Dermis blood vessel endothelial cell (primary cell): ENCODE data around the gene NME1. TPM values are rescaled to one million over a fixed set of nuclear protein-coding genes. Genes with fewer than 3 reads are reported as not detected.
"Not testable (repeated sequence)": the region's sequence is repeated elsewhere in the genome, so short reads cannot be mapped to it uniquely, and the experiment has no call there.

Experiments
- DNase-seq: peaks from one replicate; pipeline ENCODE4 v3.0.0; 2010
- total RNA-seq: library from RNA; depleted of rRNA; stranded (reverse); fragments of >200 nt; gene quantifications from 2 replicates; pipeline ENCODE4 v1.2.3, GENCODE V29; 2014

Gene NME1
- 100 and 135 TPM in 2 replicates for total RNA-seq

DNA sequence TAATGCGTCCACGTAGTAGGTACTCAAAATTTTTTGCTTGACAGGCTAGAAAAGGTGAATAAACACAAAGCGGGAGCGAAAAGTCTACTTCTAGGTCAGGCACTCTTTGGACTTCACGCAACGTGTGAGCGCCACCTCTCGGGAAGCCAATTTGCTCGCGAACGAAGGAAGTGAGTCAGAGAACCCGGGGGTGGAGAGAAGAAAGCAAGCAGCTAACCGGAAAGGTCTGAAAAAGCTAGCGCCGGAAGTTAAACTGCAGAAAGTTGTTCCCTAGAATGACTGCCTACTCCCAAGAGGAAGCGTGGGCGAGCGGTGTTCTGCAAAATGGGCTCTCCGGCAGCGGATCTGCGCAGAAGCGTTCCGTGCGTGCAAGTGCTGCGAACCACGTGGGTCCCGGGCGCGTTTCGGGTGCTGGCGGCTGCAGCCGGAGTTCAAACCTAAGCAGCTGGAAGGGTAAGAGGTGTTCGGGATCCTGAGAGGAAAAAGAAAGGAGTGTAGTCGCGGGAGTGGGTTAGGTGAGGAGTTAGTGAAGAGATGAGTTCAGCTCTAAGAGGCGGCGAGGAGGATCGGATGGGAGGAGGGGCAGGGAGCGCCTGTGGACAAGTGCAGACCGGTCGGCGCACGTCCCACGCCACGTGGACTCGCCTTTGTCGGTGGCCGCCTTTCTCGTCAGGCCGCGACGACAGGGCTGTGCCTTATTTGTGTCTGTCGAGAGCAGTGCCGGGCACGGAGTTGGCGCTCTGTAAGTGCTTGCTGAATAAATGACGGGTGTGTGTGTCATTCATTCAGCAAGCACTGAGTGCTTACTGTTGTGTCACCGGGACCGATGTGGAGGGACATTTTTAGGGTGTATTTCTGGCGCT, at the start of gene NME1:
Gene NME1, plus strand, starts transcription at position 350 of the 863 bp plus-strand sequence. CDS start 2,096 bp downstream, outside the sequence.
- DNase-seq = peak; percentile 100

DNA sequence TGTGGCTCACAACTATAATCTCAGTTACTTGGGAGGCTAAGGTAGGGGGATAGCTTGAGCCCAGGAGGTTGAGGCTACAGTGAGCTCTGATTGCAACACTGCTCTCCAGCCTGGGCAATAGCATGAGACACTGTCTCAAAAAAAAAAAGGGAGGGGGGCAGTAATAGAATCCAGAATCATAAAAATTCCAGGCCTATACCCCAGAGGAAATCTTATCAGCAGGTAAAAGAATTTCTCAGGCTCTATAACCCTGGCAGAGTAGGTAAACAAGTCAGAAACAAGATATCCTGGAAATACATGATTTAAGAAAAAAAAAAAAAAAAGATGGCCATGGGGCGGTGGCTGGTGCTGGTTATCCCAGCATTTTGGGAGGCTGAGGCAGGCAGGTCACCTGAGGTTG, 45.6 kb upstream of the NME1 start:
- no peak for DNase-seq

DNA sequence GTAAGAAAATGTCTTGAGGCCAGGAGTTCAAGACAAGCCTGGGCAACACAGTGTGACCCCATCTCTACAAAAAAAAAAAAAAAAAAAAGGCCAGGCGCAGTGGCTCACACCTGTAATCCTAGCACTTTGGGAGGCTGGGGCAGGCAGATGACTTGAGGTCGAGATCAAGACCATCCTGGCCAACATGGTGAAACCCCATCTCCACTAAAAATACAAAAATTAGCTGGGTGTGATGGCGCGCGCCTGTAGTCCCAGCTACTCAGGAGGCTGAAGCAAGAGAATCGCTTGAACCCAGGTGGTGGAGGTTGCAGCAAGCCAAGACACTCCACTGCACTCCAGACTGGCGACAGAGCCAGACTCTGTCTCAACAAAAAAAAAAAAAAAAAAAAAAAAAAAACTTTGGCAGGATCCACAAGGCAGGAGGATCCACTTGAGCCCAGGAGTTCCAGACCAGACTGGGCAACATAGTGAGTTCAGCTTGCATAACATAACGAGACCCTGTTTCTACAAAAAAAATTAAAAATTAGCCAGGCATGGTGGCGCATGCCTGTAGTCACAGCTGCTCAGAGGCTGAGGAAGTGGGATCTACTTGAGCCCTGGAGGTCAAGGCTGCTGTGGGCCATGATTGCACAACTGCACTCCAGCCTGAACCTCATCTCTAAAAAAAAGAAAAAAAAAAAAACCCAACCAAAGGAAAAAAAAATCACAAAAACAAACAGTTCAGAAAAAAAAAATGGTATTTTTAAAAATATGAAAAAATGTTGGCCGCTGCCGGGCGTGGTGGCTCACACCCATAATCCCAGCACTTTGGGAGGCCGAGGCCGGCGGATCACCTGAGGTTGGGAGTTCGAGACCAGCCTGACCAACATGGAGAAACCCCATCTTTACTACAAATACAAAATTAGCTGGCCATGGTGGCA, 40.8 kb upstream of the NME1 start:
- DNase-seq = not testable (repeated sequence)

DNA sequence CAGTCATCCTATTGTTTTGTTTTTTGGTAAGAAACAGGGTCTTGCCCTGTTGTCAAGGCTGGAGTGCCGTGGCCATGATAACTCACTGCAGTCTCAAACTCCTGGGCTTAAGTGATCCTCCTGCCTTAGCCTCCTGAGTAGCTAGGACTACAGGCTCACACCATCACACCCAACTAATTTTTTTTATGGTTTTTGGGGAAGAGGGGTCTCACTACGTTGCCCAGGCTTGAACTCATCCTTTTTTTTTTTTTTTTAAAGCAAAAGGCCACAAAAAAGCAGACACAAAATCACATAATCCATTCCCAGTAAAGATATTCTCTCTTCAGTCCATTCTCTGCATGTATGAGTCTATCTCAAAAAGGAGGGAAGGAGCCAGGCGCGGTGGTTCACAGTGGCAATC, 38.2 kb upstream of the NME1 start:
- DNase-seq = no peak

DNA sequence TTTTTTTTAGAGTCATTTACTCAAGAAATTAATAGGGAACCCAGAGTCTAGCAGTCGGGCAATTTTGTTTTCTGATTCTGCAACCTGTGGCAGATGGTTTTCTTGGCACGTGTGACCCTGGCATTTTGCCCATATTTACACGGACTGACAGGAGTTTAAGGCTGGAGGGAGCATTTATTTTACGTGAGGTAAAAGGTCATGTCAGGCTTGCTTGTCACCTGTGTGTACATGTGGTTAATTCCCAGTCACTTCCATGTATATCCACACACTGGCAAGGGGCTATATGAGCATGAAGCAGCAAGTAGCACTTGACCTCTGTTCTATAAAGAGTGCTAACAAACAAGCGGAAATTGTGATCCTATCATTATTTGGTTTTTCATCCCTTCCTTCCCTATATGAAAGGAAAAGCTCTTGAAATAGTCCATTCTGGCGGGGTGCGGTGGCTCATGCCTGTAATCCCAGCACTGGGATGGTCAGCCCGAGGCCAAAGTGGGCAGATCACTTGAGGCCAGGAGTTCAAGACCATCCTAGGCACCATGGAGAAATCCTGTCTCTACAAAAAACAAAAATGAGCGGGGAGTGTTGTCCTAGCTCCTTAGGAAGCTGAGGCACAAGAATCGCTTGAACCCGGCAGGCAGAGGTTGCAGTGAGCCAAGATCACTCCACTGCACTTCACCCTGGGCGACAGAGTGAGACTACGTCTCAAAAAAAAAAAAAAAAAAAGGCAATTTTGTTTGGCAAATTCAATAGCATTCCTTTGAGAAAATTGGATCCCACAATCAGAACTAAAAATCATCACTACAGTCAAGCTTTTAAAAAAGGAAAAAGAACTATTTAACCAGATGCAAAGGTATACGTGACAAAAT, 34.8 kb upstream of the NME1 start:
- DNase-seq = peak; percentile 65

DNA sequence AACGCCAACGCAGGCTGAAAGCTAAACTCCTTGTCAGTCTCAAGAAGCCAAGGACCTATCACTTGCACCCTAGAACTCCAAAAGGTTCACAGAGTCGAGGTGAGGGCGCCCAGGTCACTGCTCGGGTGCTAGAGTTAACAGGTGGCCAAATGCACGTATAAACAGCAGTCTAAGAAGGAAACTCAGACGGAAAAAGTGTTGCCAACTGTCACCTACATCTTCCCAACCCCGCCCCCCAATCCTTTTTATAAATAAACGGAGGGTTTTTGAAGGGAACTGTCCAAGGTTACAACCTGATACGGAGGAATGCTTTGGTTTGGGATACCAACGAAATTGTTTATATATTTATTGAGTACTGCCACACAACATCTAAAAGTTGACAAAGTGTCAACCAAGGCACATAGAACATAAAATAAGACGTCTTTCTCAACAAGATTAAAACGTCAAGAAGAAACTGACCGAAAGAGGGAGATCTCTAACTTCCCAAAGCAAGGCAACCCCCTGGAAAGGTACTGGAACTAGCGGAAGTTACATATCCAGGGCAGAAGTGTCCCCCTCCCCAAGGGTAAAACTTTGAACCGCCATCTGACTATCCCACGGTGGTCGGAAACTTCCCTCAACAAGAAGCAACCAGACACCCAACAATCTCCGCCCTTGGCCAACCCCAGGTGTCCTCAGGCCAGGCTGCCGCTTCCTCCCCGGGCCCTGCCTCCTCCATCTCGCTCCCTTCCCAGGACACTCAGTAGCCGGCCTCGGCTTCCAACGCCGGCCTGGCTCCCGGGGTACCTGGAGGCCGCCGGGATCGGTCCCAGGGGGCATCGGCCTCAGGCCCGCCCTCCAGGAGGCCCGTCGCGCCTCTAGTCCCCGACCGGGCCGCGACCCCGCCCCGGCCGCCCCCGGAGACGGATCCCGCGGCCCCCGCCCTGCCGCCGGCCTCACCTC, 33.7 kb upstream of the NME1 start:
- DNase-seq = peak; percentile 63

DNA sequence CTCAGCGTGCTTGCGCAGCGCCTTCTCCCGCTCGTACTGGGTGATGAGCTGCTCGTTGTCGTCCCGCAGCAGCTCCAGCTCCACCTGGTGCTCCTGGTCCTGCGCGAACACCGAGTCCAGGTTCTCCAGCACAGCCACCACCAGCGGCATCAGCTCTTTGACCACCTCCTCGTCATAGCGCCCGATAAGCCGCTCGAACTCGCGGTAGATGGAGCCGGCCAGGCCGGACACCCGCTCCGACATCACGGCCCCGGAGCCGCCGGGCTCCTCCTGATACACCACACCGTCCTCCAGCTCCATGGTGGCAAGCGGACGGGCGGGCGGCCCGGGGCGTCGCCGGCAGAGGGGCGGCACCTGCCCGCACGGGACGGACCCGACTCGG, 33.0 kb upstream of the NME1 start:
- no peak for DNase-seq

DNA sequence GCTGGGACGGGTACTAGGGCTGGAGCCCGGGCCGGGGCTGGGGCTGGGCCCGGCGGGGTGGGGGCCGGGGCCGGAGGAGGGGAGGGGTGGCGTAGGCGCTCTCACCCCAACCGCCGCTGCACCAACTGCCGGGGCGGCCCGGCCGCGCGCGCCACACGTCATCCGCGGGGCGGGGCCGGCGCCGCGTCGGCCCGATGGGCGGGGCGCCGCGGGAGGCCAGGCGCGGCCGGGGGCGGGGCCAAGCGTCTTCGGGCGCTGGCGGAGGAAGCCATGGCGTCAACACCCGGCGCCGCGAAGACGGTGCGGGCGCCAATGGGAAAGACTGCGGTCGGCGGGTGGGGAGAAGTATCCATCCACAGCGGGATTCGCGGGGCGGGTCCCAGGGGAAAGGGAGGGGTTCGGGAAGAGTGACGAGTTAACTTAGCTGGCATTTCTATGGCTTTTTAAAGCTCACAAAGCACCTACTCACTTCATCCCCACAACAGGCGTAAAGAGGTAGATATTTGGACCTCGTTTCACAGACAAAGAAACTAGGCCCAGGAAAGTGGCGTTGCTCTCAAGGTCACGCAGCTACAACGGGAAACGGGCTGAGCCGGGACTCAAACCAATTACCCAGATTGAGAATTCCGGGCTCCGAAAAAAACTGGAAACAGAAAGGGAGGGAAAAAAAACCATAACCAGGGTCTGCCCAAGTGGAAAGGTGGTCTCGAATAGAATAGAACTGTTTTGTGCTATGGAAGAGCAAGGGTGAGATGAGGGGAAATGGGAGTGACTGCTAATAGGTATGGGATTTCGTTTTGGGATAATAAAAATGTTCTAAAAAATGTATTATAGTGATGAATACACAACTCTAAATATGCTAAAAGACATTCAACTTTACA, 32.4 kb upstream of the NME1 start, which contains the start of gene SPAG9:
Gene SPAG9, minus strand, starts transcription at position 130 of the 881 bp plus-strand sequence. CDS start 212 bp downstream, outside the sequence.
- DNase-seq = peak; percentile 98

DNA sequence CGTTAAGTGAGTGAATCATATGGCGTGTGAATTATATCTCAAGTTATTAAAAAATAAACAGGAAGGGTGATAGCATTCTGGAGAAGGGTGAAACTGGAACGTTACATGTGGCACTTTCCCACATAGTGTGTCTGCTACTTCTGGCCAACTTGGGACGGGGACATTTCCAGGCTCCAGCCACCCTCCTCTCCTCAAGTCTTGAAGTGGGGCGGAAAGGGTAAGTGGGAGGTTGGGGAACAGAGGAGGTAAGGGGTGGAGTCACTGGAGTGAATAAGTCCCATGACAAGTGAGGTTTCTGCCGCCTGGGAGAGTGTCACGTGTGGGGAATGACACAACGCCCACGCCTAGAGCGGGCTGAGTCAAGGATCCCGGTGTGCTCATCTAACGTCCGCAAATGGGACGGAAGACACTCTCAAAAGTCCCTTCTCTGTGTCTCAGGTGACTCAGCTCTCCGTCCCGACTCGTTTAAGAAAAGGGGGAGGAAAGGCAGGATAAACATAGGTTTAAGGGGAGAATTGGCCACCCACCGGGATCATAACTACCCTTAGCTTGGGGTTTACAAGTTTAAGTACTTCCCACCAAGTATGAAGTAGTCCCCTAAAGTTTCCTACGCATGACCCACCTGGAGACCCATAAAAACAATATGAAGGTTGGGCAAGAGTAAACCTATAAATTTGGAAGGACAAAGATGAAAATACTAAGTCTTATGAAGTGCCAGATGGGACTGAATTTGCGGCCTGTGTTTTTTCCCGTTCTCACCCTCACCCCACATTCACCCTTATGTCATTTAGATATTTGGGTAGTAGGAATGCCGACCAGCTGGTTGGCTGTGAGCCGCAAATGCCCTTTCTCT, 31.5 kb upstream of the NME1 start:
- DNase-seq = peak; percentile 96

DNA sequence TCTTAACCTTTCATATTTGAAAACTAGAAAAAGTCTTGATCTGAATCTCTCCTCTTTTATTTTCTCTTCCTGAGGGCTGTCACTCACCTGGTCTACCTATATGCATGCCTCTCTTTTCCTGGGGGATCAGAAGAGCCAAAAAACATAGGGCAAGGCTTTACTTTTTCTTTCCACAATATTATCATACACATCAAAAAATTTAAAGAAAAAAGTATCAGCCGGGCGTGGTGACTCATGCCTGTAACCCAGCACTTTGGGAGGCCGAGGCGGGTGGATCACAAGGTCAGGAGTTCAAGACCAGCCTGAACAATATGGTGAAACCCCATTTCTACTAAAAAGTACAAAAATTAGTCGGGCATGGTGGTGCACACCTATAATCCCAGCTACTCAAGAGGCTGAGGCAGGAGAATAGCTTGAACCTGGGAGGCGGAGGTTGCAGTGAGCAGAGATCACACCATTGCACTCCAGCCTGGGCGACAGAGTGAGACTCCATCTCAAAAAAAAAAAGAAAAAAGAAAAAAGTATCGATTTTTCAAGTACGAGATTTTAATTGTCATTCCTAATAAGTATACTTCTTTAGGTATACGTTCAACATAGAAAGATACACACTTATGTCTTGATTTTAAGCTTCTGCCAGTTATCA, 30.8 kb upstream of the NME1 start:
- not testable (repeated sequence) for DNase-seq

DNA sequence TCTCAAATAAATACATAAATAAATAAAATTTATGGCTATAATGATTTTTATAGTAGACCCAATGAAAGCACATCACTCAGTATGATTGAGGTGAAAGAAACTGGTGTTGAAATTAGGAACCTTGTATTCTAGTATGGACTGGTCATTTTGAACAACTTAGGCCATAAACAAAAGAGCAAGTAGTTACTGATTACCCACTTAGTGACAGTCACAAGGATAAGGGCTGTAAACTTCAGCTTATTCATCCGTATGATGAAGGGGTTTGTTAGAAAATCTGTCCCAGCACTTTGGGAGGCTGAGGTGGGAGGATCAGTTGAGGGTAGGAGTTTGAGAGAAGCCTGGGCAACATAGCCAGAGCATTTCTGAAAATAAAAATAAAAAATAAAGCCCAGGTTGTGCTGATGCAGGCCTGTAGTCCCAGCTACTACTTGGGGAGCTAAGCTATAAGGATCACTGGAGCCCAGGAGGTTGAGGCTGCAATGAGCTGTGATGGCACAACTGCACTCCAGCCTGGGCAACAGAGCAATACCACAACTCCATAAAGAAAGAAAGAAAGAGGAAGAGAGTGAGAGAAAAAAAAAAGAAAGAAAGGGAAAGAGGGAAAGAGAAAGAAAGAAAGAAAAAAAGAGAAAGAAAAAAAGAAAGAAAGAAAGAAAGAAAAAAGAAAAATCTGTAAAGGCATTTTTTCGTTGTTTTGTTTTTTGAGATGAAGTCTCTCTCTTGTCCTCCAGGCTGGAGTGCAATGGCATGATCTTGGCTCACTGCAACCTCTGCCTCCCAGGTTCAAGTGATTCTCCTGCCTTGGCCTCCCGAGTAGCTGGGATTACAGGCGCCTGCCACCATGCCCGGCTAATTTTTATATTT, 28.5 kb upstream of the NME1 start:
- DNase-seq = no peak

DNA sequence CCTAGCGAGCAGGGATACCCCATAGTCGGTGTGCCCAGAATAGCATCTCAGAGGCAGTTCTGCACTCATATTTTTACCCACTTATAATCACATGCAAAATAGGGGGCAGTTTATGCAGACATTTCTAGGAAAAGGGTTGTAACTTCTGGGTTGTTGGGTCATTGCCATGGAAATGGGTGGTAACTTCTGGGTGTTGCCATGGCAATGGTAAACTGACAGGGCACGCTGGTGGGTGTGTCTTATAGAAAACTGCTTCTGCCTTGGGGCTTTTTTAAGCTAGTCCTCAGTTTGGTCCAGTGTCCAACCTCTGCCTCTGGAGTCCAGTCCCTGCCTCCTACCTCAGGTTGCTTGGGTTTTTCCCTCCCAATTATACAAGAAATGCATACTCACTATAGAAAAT, 25.3 kb upstream of the NME1 start:
- no peak for DNase-seq

DNA sequence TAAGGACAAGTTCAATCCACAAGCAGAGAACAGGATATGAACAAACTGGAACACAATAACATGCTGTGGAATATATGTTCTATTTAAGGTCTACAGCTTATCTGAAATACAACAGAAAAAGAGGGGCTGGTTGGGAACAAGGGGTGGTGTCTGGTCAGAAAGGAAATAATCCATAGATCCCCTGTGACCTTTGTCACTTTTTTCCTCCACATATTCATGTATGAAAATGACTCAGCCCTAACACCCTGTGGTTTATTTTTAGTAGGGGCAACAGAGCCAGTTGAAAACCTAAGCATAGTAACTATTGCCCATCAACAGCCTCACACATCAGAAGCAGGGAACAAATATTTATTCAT, 20.4 kb upstream of the NME1 start:
- DNase-seq = peak; percentile 75

DNA sequence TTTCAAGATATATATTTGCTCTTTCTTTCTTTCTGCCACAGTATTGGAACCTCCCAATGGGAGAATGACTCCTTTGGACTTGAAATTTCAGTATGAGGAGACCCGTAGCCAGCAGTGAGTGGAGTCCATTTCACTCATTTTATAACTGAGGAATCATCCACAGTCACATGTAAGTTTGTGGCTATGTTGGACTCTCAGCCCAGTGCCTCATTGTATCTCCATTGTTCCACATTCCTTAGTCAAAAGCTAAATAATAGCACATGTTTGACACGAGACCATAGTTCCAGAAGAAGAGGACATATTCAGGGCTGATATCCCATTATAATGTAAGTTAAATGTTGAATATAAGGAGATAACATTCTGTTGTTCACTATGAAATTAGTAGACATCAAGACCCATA, 20.0 kb upstream of the NME1 start:
- peak; percentile 41 for DNase-seq

DNA sequence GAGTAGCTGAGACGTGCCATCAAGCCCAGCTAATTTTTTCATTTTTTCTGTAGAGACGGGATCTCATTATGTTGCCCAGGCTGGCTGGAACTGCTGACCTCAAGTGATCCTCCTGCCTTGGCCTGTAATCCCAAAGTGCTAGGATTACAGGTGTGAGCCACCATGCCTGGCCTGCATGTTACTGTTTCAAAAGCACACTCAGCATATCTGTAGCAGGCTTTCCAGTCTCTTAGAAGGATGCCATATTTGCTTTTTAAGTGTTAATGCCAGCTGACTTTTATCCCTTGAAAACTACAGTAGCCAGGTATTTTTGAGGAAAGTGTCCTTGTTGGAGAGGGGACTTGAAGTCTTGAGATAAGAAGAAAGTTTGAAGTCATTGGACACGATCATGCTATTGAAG, 17.4 kb upstream of the NME1 start:
- DNase-seq = no peak

DNA sequence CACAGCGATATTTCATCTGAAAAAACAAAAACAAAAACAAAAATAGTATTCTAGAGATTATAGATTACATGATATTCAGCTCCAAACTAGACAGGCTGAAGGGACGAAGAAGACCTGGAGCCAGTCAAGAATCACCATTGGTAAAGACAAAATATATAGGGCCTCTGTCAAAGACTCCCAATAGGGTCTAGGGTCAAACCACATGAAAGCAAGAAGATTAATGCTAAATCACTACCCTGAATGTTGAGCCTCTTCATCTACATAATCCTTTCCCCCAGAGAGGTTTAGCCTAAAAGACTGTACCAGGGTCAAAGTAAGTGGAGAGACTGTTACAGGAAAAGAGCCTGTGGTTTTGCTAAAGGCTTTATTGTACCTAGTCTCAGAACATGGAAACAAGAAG, 10.8 kb upstream of the NME1 start:
- DNase-seq = no peak

DNA sequence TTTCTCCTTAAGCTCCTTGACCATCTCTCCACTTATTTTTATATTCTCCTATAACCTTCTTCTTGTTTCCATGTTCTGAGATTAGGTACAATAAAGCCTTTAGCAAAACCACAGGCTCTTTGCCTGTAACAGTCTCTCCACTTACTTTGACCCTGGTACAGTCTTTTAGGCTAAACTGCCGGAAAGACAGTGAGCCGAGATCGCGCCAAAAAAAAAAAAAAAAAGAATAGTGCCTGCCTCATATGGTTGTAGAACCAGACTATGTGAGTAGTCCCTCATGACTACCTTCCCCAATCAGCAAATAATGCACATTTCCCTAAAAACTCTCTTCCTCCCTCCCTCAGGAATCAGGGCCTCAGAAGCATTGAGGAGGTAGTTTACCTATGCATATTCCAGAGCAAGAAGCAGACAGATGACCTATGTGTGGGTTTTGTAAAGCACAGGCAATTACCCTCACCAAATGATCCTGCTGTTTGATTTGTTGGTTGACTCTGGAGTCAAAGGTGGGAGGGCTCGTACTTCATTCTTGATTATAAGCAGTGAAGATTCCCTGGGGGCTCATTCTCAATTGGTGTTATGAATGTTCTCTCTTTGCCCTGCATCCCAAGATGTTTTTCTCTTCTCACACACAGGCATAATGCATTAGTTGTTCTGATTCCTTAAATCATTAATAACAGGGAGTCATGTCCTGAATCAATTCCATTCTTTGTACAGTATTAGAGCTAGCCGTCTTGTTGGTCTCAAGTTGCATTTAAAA, 8.9 kb upstream of the NME1 start:
- DNase-seq = no peak
